T-cell (primary cell): ENCODE results near the gene MAN1B1. TPM values are rescaled to one million over a fixed set of nuclear protein-coding genes. Genes with fewer than 3 reads are reported as not detected.

Experiments used
- ATAC-seq, 4 experiments: fragments of 200-7000 bp in 3 of 4; fragments of 150-1000 bp in 1 of 4; cut with Tn5 transposase; replicated peaks in 1 of 4; 1 replicate in 3 of 4; 2 replicates in 1 of 4; pipeline ENCODE4 v1.10.0; 2021; ENCODE audit warnings: moderate library complexity in 3 of 4, mild to moderate bottlenecking in 2 of 4, moderate number of reproducible peaks in 1 of 4
- CTCF ChIA-PET, 2 donors: fragments of 300-600 bp; sonication (Branson Sonifier 250); formaldehyde crosslinking; loops; one replicate each; lab custom pipeline; 2022; ENCODE audit warnings: antibody characterized with exemption in 2 of 2; lab: Charles Lee
- POLR2A ChIA-PET, 2 donors: fragments of 300-600 bp; sonication (Branson Sonifier 250); formaldehyde crosslinking; loops; one replicate each; lab custom pipeline; 2022; ENCODE audit warnings: antibody characterized with exemption in 2 of 2; lab: Charles Lee
- DNase-seq, 35 experiments: peaks; one replicate each; pipeline versions ENCODE4 v3.0.0 to v3.0.0-alpha.2; 2013 to 2023
- H3K27ac ChIP-seq: one replicate; pipeline ENCODE4 v1.5.1; 2013; ENCODE audit warnings: low read length
- H3K27me3 ChIP-seq, 2 experiments: replicated peaks in 1 of 2; 1 replicate in 1 of 2; 2 replicates in 1 of 2; pipeline versions ENCODE4 v1.6.1 to v1.7.0; 2013; ENCODE audit warnings: low read length in 1 of 2, mixed read lengths in 1 of 2; ENCODE audit not compliant: control insufficient read depth in 2 of 2, insufficient read depth in 2 of 2; ENCODE audit errors: extremely low read depth in 1 of 2
- H3K36me3 ChIP-seq, 2 donors: 1 replicate in 1 of 2; 2 replicates in 1 of 2; pipeline versions ENCODE4 v1.6.1 to v1.7.0; 2013; ENCODE audit warnings: low read length in 1 of 2; ENCODE audit not compliant: control insufficient read depth in 2 of 2, insufficient read depth in 1 of 2; ENCODE audit errors: extremely low read depth in 1 of 2
- H3K4me1 ChIP-seq, 2 experiments: 1 replicate in 1 of 2; 2 replicates in 1 of 2; pipeline versions ENCODE4 v1.6.1 to v1.7.0; 2013; ENCODE audit warnings: low read length in 2 of 2, mixed read lengths in 1 of 2; ENCODE audit not compliant: insufficient read depth in 2 of 2, control insufficient read depth in 1 of 2; ENCODE audit errors: extremely low read depth in 1 of 2
- H3K4me3 ChIP-seq, 2 donors: 1 replicate in 1 of 2; 2 replicates in 1 of 2; pipeline versions ENCODE4 v1.5.1 to v1.7.0; 2013; ENCODE audit warnings: mild to moderate bottlenecking in 2 of 2, low read length in 1 of 2, moderate library complexity in 1 of 2; ENCODE audit not compliant: control insufficient read depth in 1 of 2; ENCODE audit errors: extremely low read depth in 1 of 2
- H3K9me3 ChIP-seq: 2 replicates; pipeline ENCODE4 v1.7.0; 2013
- H3K27ac Mint-ChIP-seq, 2 donors: one replicate each; pipeline ENCODE4 v1.8.0; 2020 to 2021; ENCODE audit warnings: mild to moderate bottlenecking in 2 of 2, mixed read lengths in 2 of 2
- H3K27me3 Mint-ChIP-seq, 2 donors: one replicate each; pipeline ENCODE4 v1.8.0; 2021 to 2022; ENCODE audit warnings: mixed read lengths in 2 of 2
- H3K36me3 Mint-ChIP-seq: one replicate; pipeline ENCODE4 v1.8.0; 2021; ENCODE audit warnings: mixed read lengths
- H3K4me1 Mint-ChIP-seq, 3 donors: one replicate each; pipeline ENCODE4 v1.8.0; 2020 to 2022; ENCODE audit warnings: mixed read lengths in 3 of 3, mild to moderate bottlenecking in 1 of 3
- H3K4me3 Mint-ChIP-seq, 3 donors: one replicate each; pipeline ENCODE4 v1.8.0; 2020 to 2022; ENCODE audit warnings: mild to moderate bottlenecking in 3 of 3, mixed read lengths in 3 of 3, moderate library complexity in 3 of 3
- H3K9me3 Mint-ChIP-seq, 3 donors: one replicate each; pipeline ENCODE4 v1.8.0; 2020 to 2022; ENCODE audit warnings: mixed read lengths in 3 of 3
- WGBS: methylation state at CpG from one replicate; pipeline ENCODE4 v1.1.5; 2013; ENCODE audit warnings: missing lambda C conversion rate; ENCODE audit not compliant: insufficient coverage; 5-methylcytosine and 5-hydroxymethylcytosine counted together
- total RNA-seq, 35 experiments: library from RNA in 6 of 35; stranded (reverse) in 6 of 35; fragments of 120-200 nt in 1 of 35; gene quantifications; one replicate each; pipeline versions ENCODE4 v1.2.1 to v1.2.4 and lab custom pipeline; 2013 to 2026

The MAN1B1 gene
- total RNA-seq, 5 donors from 2014 or later (not counting 1 experiment from before 2014, with no cell fraction given), result 62.0 to 91.5 (median 84.8) TPM

DNA sequence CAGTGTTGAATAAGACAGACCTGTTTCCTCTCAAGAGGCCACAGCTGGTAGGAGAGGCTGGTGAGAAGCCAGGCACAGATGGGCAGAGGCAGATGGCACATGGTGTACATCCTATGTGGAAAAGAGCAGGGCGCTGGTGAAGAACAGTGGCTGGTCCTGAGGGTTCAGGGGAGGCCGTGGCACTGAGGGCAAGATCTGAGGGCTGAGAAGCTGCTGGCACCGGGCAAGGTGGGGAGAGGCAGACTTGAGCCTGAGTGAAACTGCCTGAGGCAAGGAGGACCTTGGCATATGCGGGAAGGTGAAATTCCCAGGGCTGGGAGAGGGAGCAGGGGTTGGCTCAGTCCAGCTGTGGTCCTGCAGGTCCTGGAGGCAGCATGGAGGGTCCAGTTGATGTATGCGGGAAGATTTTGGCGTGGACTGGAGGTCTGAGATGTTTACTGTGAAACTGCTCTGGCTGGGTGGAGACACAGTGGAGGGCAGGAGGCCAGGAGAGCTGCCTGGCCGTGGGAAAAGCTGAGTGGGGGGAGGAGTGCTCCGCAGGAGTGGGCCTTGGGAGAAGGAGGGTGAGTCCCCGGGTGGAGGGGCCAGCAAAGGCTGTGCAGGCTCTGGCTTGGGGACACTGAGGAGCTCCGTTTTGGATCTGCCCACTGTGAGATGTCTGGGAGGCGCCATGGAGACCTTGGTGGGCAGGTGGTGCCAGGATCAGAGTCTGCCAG lies 2.6 kb downstream of the MAN1B1 start:
- no peak overlapping the region for H3K27ac ChIP-seq
- H3K36me3 ChIP-seq, result peaks cover 7 to 39% of the 10 kb centered on the region in 2 donors
- no peak overlapping the region for H3K4me3 ChIP-seq
- Mint-ChIP-seq H3K27me3 (no peaks in the 10 kb centered on the region), H3K36me3 (peaks cover 20% of the 10 kb centered on the region), H3K4me3 (peak overlapping the region in 1 of 3 donors; percentile 17), H3K9me3 (no peaks in the 10 kb centered on the region), H3K27ac (no peak overlapping the region), H3K4me1 (peaks cover 28 to 43% (median 32%) of the 10 kb centered on the region in 3 donors)
- ATAC-seq (no peak), DNase-seq (no peak)
- peaks cover 0 to 3% of the 10 kb centered on the region in 2 experiments for H3K27me3 ChIP-seq
- peaks cover 13 to 31% of the 10 kb centered on the region in 2 experiments for H3K4me1 ChIP-seq
- ChIA-PET POLR2A (no interaction called here), CTCF (no interaction called here)
- no peaks in the 10 kb centered on the region for H3K9me3 ChIP-seq
- 95% methylated on average over 11 of the region's 11 CpGs for WGBS

- 31% methylated on average over 26 of the region's 30 CpGs for WGBS
- peaks cover 24% of the 10 kb centered on the region for H3K36me3 Mint-ChIP-seq
- no peaks in the 10 kb centered on the region for H3K9me3 ChIP-seq
- DNase-seq, result peak; percentile 67 to 94 (median 88)
- no peaks in the 10 kb centered on the region for H3K27me3 Mint-ChIP-seq
- H3K27me3 ChIP-seq, result no peaks in the 10 kb centered on the region
- H3K9me3 Mint-ChIP-seq, result no peaks in the 10 kb centered on the region
- peak overlapping the region; percentile 79 to 84 (median 81) for H3K4me3 Mint-ChIP-seq
- H3K27ac ChIP-seq, result peak overlapping the region; percentile 86
- peaks cover 16 to 59% of the 10 kb centered on the region in 2 donors for H3K36me3 ChIP-seq
- H3K4me1 Mint-ChIP-seq, result peaks cover 16 to 27% (median 17%) of the 10 kb centered on the region in 3 donors
- peaks cover 6 to 28% of the 10 kb centered on the region in 2 experiments for H3K4me1 ChIP-seq
- ChIA-PET CTCF (interaction anchor here (0.5 to 1.7 kb wide), 18 partner anchors 9 to 462 kb away, joined by 3 to 42 read pairs (median 4); partner anchors contain the start of genes AJM1 (in 1 of the 2), CLIC3 (in 1 of the 2), CYSRT1 (in 1 of the 2) and DPP7 (in 1 of the 2)), POLR2A (interaction anchor here (0.6 to 1.3 kb wide), 6 partner anchors 9 to 145 kb away, joined by 3 to 12 read pairs (median 4); partner anchors contain the start of genes MAN1B1 (in 2 of the 2) and TUBB4B (in 1 of the 2))
- peak overlapping the region; percentile 39 to 55 for H3K4me3 ChIP-seq
- H3K27ac Mint-ChIP-seq, result peak overlapping the region; percentile 94 to 96
- peak; percentile 98 to 99 (median 98) for ATAC-seq
Observed at GRCh38 chr9:137095664-137096517, 9.1 kb downstream of the MAN1B1 start.

GRCh38 chr9:137096785-137097546 lies 10.2 kb downstream of the MAN1B1 start:
- Mint-ChIP-seq H3K4me3 (peak overlapping the region; percentile 9 to 84 (median 79)), H3K4me1 (peaks cover 16 to 25% (median 17%) of the 10 kb centered on the region in 3 donors), H3K27ac (peak overlapping the region; percentile 94 to 96), H3K9me3 (no peaks in the 10 kb centered on the region), H3K36me3 (peaks cover 21% of the 10 kb centered on the region), H3K27me3 (no peaks in the 10 kb centered on the region)
- POLR2A ChIA-PET, result interaction anchor here in 1 of 2 donors (0.6 kb wide), 1 partner anchor 17 kb away, joined by 11 read pairs; no protein-coding TSS in a partner anchor
- Histone ChIP-seq H3K4me1 (peaks cover 6 to 28% of the 10 kb centered on the region in 2 experiments), H3K27ac (peak overlapping the region; percentile 86), H3K4me3 (peak overlapping the region in 1 of 2 donors; percentile 39), H3K27me3 (no peaks in the 10 kb centered on the region), H3K36me3 (peaks cover 26 to 63% of the 10 kb centered on the region in 2 donors), H3K9me3 (no peaks in the 10 kb centered on the region)
- WGBS, result 90% methylated on average over 27 of the region's 31 CpGs
- ATAC-seq (no peak), DNase-seq (no peak)
- CTCF ChIA-PET, result interaction anchor here in 1 of 2 donors (0.9 to 1.7 kb wide), 4 partner anchors 10 to 255 kb away, joined by 3 to 42 read pairs (median 6); partner anchors contain the start of genes AJM1 and MAN1B1

DNA sequence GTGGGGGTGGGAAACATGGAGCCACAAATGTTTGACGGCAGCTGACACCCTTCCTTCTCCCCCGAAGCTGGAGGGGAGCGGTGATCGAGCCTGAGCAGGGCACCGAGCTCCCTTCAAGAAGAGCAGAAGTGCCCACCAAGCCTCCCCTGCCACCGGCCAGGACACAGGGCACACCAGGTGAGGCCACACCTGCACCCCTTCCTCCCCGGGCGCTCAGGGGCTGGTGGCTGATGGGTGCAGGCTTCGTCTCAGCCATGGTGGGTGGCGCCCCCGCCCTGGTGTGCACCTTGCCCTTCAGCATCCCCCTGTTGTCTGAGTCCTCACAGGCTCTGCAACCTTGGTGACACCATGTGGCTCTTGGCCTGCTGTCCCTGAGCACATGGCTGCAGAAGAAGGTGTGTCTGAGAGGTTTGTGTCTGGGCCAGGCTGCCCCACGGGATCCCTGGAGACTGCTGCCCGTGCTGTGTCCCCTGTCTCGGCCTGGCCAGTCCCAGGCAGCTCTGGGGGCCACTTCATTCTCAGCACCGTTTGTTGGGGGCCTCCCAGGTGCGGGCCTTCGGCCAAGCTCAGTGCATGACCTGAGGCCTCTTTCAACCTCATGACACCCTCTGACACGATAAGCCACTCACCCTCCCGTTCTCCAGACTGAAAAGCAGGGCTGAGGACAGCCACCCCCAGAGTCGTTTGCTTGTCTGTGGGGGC lies 11.1 kb downstream of the MAN1B1 start:
- Mint-ChIP-seq H3K36me3 (peaks cover 14% of the 10 kb centered on the region), H3K9me3 (no peaks in the 10 kb centered on the region), H3K27ac (peak overlapping the region in 1 of 2 donors; percentile 52), H3K27me3 (no peaks in the 10 kb centered on the region), H3K4me1 (peaks cover 16 to 21% (median 17%) of the 10 kb centered on the region in 3 donors), H3K4me3 (no peak overlapping the region)
- no peaks in the 10 kb centered on the region for H3K9me3 ChIP-seq
- peaks cover 6 to 28% of the 10 kb centered on the region in 2 experiments for H3K4me1 ChIP-seq
- peaks cover 35 to 63% of the 10 kb centered on the region in 2 donors for H3K36me3 ChIP-seq
- WGBS, result 98% methylated on average over 17 of the region's 20 CpGs
- H3K4me3 ChIP-seq, result no peak overlapping the region
- ChIA-PET POLR2A (no interaction called here), CTCF (interaction anchor here in 1 of 2 donors (0.9 kb wide), 1 partner anchor 11 kb away, joined by 3 read pairs; the partner anchor contains the start of gene MAN1B1)
- H3K27ac ChIP-seq, result peak overlapping the region; percentile 86
- no peaks in the 10 kb centered on the region for H3K27me3 ChIP-seq
- DNase-seq, result no peak
- no peak for ATAC-seq

DNA sequence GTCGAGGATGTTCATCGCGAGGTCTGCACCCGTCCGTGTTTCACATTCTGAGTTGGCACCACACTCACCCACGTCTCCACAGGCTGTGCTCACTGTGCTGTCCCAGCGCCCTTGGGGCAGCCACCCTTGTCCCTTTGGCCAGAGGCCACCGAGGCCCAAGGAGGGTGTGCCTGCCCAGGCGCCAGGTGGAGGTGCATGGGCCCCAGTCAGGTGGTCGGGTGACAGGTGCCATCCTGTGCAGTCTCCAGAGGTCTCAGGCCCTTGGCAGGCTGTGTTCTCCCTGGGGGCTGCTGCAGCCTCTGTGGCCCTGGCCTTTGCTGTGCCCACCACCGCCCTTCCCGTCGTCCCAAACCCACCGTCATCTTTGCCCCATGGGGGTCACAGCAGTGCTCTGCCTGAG lies 12.4 kb downstream of the MAN1B1 start:
- Mint-ChIP-seq H3K27ac (no peak overlapping the region), H3K27me3 (no peaks in the 10 kb centered on the region), H3K36me3 (peaks cover 11% of the 10 kb centered on the region), H3K9me3 (no peaks in the 10 kb centered on the region), H3K4me3 (no peak overlapping the region), H3K4me1 (peaks cover 16 to 20% (median 17%) of the 10 kb centered on the region in 3 donors)
- Histone ChIP-seq H3K9me3 (no peaks in the 10 kb centered on the region), H3K27ac (no peak overlapping the region), H3K4me1 (peaks cover 6 to 28% of the 10 kb centered on the region in 2 experiments), H3K27me3 (no peaks in the 10 kb centered on the region), H3K4me3 (no peak overlapping the region), H3K36me3 (peaks cover 43 to 73% of the 10 kb centered on the region in 2 donors)
- DNase-seq (no peak), ATAC-seq (no peak)
- CTCF ChIA-PET, result no interaction called here
- POLR2A ChIA-PET, result no interaction called here
- 95% methylated on average over 13 of the region's 14 CpGs for WGBS
